WTC11 (cell line): ENCODE measurements around the gene GRAMD1C. TPM values are rescaled to one million over a fixed set of nuclear protein-coding genes. Genes with fewer than 3 reads are reported as not detected.

ENCODE experiments used
- ATAC-seq: fragments of 200-7000 bp; cut with Tn5 transposase; 2 replicates; pipeline ENCODE4 v1.10.0; 2021; ENCODE audit warnings: mild to moderate bottlenecking, moderate library complexity
- CTCF ChIA-PET: fragments of 300-600 bp; sonication (Branson Sonifier 250); formaldehyde crosslinking; loops from one replicate; lab custom pipeline; 2021; ENCODE audit warnings: antibody characterized with exemption; lab: Charles Lee
- POLR2A ChIA-PET: fragments of 350-600 bp; sonication (Branson Sonifier 250); formaldehyde crosslinking; loops from one replicate; lab custom pipeline; 2021; ENCODE audit warnings: antibody characterized with exemption; lab: Charles Lee
- DNase-seq: peaks from one replicate; pipeline ENCODE4 v3.0.0; 2021; ENCODE audit warnings: low spot score
- H3K27ac Mint-ChIP-seq: 2 replicates; pipeline ENCODE4 v1.8.0; 2021; ENCODE audit warnings: mixed read lengths
- H3K27me3 Mint-ChIP-seq: 2 replicates; pipeline ENCODE4 v1.8.0; 2021; ENCODE audit warnings: low read depth, mild to moderate bottlenecking, moderate library complexity, mixed read lengths
- H3K36me3 Mint-ChIP-seq: 2 replicates; pipeline ENCODE4 v1.8.0; 2021; ENCODE audit warnings: mixed read lengths
- H3K4me1 Mint-ChIP-seq: 2 replicates; pipeline ENCODE4 v1.8.0; 2022; ENCODE audit warnings: mixed read lengths
- H3K4me3 Mint-ChIP-seq: 2 replicates; pipeline ENCODE4 v1.8.0; 2021; ENCODE audit warnings: mild to moderate bottlenecking, moderate library complexity, mixed read lengths
- H3K9me3 Mint-ChIP-seq: 2 replicates; pipeline ENCODE4 v1.8.0; 2021; ENCODE audit warnings: mixed read lengths
- FOXK1 ChIP-seq: sonication (generic); formaldehyde crosslinking; IDR thresholded peaks from 2 replicates; pipeline ENCODE4 v1.8.0; 2022; ENCODE audit warnings: mild to moderate bottlenecking, moderate library complexity, missing genetic modification reagents
- GTF2I ChIP-seq: fragments of 250-450 bp; sonication (Bioruptor Pico); conservative IDR thresholded peaks from 2 replicates; pipeline ENCODE4 v1.4.0; 2021; ENCODE audit warnings: mild to moderate bottlenecking
- IRF2 ChIP-seq: sonication (generic); formaldehyde crosslinking; IDR thresholded peaks from 2 replicates; pipeline ENCODE4 v1.8.0; 2022; ENCODE audit warnings: low read depth, missing genetic modification reagents, borderline replicate concordance
- JUN ChIP-seq: sonication (generic); formaldehyde crosslinking; IDR thresholded peaks from 2 replicates; pipeline ENCODE4 v1.8.0; 2023; ENCODE audit warnings: mild to moderate bottlenecking, missing genetic modification reagents
- KAT7 ChIP-seq: sonication (generic); formaldehyde crosslinking; IDR thresholded peaks from 2 replicates; pipeline ENCODE4 v1.8.1; 2023; ENCODE audit warnings: missing genetic modification reagents, mild to moderate bottlenecking, borderline replicate concordance
- MXD4 ChIP-seq: fragments of 250-450 bp; sonication (Bioruptor Pico); IDR thresholded peaks from 2 replicates; pipeline ENCODE4 v1.8.0; 2021; ENCODE audit warnings: mild to moderate bottlenecking, moderate library complexity, borderline replicate concordance
- NFE2L1 ChIP-seq: sonication (generic); formaldehyde crosslinking; IDR thresholded peaks from 2 replicates; pipeline ENCODE4 v1.8.1; 2023; ENCODE audit warnings: missing genetic modification reagents
- NFYB ChIP-seq: sonication (generic); formaldehyde crosslinking; conservative IDR thresholded peaks from 2 replicates; pipeline ENCODE4 v1.8.0; 2022; ENCODE audit warnings: low read depth, missing genetic modification reagents
- NR1H2 ChIP-seq: sonication (generic); formaldehyde crosslinking; IDR thresholded peaks from 2 replicates; pipeline ENCODE4 v1.9.0; 2021; ENCODE audit warnings: mild to moderate bottlenecking, moderate library complexity, missing genetic modification reagents
- NR2C2 ChIP-seq: sonication (generic); formaldehyde crosslinking; IDR thresholded peaks from 2 replicates; pipeline ENCODE4 v1.8.0; 2022; ENCODE audit warnings: mild to moderate bottlenecking, missing genetic modification reagents
- RORB ChIP-seq: fragments of 250-450 bp; sonication (Bioruptor Pico); IDR thresholded peaks from 2 replicates; pipeline ENCODE4 v1.9.0; 2021; ENCODE audit warnings: mild to moderate bottlenecking
- SMAD3 ChIP-seq: sonication (generic); formaldehyde crosslinking; IDR thresholded peaks from 2 replicates; pipeline ENCODE4 v1.8.0; 2022; ENCODE audit warnings: missing genetic modification reagents, mild to moderate bottlenecking, borderline replicate concordance
- SP1 ChIP-seq: sonication (generic); formaldehyde crosslinking; conservative IDR thresholded peaks from 2 replicates; pipeline ENCODE4 v1.8.1; 2022; ENCODE audit warnings: missing genetic modification reagents
- TCF7 ChIP-seq: sonication (generic); formaldehyde crosslinking; IDR thresholded peaks from 2 replicates; pipeline ENCODE4 v1.8.0; 2022; ENCODE audit warnings: mild to moderate bottlenecking, low read depth, missing genetic modification reagents, moderate library complexity
- ZNF423 ChIP-seq: fragments of 250-450 bp; sonication (Bioruptor Pico); IDR thresholded peaks from 2 replicates; pipeline ENCODE4 v2.1.2; 2022; ENCODE audit warnings: mild to moderate bottlenecking, moderate library complexity
- total RNA-seq: library from RNA; stranded (reverse); gene quantifications from 3 replicates; pipeline ENCODE4 v1.2.3, GENCODE V29; 2021
- TF ChIP-seq, protein P1 (sequence below): fragments of 250-450 bp; sonication (Bioruptor Pico); IDR thresholded peaks from 2 replicates; pipeline ENCODE4 v2.1.2; 2022; ENCODE audit warnings: mild to moderate bottlenecking, moderate library complexity
- TF ChIP-seq, protein P2 (sequence below): fragments of 250-450 bp; sonication (Bioruptor Pico); IDR thresholded peaks from 2 replicates; pipeline ENCODE4 v1.9.0; 2021; ENCODE audit warnings: mild to moderate bottlenecking
- TF ChIP-seq, protein P3 (sequence below): fragments of 250-450 bp; sonication (Bioruptor Pico); conservative IDR thresholded peaks from 2 replicates; pipeline ENCODE4 v1.9.0; 2021; ENCODE audit warnings: mild to moderate bottlenecking
- TF ChIP-seq, protein P4 (sequence below): sonication (generic); formaldehyde crosslinking; IDR thresholded peaks from 2 replicates; pipeline ENCODE4 v1.8.1; 2023; ENCODE audit warnings: mild to moderate bottlenecking, missing genetic modification reagents, moderate library complexity
- TF ChIP-seq, protein P5 (sequence below): sonication (generic); formaldehyde crosslinking; conservative IDR thresholded peaks from 2 replicates; pipeline ENCODE4 v1.8.1; 2023; ENCODE audit warnings: mild to moderate bottlenecking, low read depth, missing genetic modification reagents, moderate library complexity
- TF ChIP-seq, protein P6 (sequence below): sonication (generic); formaldehyde crosslinking; IDR thresholded peaks from 2 replicates; pipeline ENCODE4 v1.8.1; 2022; ENCODE audit warnings: mild to moderate bottlenecking, moderate library complexity, missing genetic modification reagents

Gene GRAMD1C
- total RNA-seq, 1 experiment from 2014 or later, result 2.8 TPM

DNA sequence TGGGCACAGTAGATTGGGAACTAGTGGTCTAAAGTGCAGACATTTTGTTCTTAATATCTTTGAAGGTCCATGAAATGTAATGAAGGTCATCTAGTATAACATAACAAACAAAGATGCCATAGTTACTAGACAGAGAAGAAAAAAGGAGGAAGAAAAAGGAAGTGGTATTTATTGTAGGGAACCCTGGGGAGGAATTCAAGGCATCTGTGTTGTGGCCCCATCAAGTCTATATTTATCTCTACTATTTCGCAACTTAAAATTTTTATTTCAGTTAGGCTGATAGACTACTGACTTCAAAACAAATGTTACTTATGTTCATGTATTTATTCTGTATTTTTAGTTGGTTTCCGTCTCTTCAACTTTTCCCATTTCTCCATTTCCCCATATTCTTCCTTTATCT is 60.3 kb downstream of the GRAMD1C start:
- H3K36me3 Mint-ChIP-seq, result no peaks in the 10 kb centered on the region
- no peaks in the 10 kb centered on the region for H3K27me3 Mint-ChIP-seq
- CTCF ChIA-PET, result interaction anchor here (1.2 kb wide), 1 partner anchor 14 kb away, joined by 4 read pairs; no protein-coding TSS in a partner anchor
- no peaks in the 10 kb centered on the region for H3K9me3 Mint-ChIP-seq
- H3K4me3 Mint-ChIP-seq, result no peak overlapping the region
- DNase-seq, result no peak
- no peak for TF ChIP-seq RORB (CRISPR knock-in tag)
- no peak for TF ChIP-seq SMAD3 (CRISPR knock-in tag)
- peaks cover 30% of the 10 kb centered on the region for H3K4me1 Mint-ChIP-seq
- H3K27ac Mint-ChIP-seq, result no peak overlapping the region
- POLR2A ChIA-PET, result interaction anchor here (0.6 kb wide), 1 partner anchor 56 kb away, joined by 6 read pairs; no protein-coding TSS in a partner anchor
- no peak for ATAC-seq

DNA sequence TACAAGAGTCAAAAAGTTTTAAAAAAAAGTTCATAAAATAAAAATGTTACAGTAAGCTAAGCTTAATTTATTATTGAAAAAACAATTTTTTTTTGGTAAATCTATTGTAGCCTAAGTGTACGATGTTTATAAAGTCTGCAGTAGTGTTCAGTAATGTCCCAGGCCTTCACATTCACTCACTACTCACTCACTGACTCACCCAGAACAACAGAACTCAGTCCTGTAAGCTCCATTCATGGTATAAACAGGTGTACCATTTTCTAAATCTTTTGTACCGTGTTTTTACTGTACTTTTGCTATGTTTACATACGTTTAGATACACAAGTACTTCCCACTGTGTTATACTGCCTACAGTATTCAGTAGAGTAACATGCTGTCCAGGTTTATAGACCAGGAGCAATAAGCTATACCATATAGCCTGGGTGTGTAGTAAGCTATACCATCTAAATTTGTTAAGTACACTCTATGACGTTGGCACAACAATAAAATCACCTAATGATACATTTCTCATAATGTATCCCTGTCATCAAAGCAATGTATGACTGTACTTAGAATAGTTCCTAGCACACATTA is 68.1 kb downstream of the GRAMD1C start:
- ChIA-PET POLR2A (no interaction called here), CTCF (interaction anchor here (0.7 to 1.3 kb wide), 2 partner anchors 60 to 170 kb away, joined by 3 read pairs; no protein-coding TSS in a partner anchor)
- Mint-ChIP-seq H3K36me3 (peaks cover 10% of the 10 kb centered on the region), H3K9me3 (peaks cover 13% of the 10 kb centered on the region), H3K4me1 (no peaks in the 10 kb centered on the region), H3K4me3 (no peak overlapping the region), H3K27ac (no peak overlapping the region), H3K27me3 (no peaks in the 10 kb centered on the region; the same call in 1 of the 2 replicates)
- DNase-seq (no peak), ATAC-seq (no peak)
- TF ChIP-seq ZNF423 (no peak), GTF2I (CRISPR knock-in tag) (no peak), KAT7 (no peak), IRF2 (no peak), JUN (CRISPR knock-in tag) (no peak), TCF7 (no peak), FOXK1 (CRISPR knock-in tag) (no peak), MXD4 (CRISPR knock-in tag) (no peak), NR2C2 (CRISPR knock-in tag) (no peak), NFE2L1 (no peak), NR1H2 (CRISPR knock-in tag) (no peak), NFYB (CRISPR knock-in tag) (no peak), SP1 (no peak)
- TF ChIP-seq, protein P1, sequence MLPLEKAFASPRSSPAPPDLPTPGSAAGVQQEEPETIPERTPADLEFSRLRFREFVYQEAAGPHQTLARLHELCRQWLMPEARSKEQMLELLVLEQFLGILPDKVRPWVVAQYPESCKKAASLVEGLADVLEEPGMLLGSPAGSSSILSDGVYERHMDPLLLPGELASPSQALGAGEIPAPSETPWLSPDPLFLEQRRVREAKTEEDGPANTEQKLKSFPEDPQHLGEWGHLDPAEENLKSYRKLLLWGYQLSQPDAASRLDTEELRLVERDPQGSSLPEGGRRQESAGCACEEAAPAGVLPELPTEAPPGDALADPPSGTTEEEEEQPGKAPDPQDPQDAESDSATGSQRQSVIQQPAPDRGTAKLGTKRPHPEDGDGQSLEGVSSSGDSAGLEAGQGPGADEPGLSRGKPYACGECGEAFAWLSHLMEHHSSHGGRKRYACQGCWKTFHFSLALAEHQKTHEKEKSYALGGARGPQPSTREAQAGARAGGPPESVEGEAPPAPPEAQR, result no peak
- TF ChIP-seq, protein P2, sequence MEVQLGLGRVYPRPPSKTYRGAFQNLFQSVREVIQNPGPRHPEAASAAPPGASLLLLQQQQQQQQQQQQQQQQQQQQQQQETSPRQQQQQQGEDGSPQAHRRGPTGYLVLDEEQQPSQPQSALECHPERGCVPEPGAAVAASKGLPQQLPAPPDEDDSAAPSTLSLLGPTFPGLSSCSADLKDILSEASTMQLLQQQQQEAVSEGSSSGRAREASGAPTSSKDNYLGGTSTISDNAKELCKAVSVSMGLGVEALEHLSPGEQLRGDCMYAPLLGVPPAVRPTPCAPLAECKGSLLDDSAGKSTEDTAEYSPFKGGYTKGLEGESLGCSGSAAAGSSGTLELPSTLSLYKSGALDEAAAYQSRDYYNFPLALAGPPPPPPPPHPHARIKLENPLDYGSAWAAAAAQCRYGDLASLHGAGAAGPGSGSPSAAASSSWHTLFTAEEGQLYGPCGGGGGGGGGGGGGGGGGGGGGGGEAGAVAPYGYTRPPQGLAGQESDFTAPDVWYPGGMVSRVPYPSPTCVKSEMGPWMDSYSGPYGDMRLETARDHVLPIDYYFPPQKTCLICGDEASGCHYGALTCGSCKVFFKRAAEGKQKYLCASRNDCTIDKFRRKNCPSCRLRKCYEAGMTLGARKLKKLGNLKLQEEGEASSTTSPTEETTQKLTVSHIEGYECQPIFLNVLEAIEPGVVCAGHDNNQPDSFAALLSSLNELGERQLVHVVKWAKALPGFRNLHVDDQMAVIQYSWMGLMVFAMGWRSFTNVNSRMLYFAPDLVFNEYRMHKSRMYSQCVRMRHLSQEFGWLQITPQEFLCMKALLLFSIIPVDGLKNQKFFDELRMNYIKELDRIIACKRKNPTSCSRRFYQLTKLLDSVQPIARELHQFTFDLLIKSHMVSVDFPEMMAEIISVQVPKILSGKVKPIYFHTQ (CRISPR knock-in tag), result no peak
- TF ChIP-seq, protein P3, sequence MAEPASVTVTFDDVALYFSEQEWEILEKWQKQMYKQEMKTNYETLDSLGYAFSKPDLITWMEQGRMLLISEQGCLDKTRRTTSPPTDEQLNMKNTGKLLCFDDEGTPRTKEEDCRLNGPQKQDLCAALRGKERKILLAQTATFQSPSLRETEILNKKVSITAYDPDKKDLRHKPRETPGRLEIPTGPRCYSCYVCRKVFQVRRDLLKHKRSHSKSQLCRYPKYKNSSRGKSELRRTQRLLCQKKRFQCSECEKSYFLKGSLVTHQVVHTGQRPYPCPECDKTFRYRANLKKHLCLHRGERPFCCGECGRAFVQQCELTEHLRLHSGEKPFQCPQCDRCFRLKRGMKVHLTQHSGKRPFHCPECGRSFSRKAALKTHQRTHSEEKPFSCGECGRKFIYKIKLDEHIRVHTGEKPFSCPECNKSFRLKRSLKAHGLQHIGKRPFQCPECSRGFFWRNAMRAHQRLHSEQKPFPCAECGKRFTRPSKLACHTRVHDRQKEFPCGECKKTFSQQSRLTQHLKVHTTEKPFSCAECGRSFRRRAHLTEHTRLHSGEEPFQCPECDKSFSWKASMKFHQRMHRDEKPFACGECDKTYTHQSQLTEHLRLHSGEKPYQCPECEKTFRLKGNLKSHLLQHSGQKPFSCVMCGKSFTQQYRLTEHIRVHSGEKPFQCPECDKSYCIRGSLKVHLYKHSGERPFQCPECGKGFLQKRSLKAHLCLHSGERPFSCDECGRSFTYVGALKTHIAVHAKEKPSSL (CRISPR knock-in tag), result no peak
- TF ChIP-seq, protein P4, sequence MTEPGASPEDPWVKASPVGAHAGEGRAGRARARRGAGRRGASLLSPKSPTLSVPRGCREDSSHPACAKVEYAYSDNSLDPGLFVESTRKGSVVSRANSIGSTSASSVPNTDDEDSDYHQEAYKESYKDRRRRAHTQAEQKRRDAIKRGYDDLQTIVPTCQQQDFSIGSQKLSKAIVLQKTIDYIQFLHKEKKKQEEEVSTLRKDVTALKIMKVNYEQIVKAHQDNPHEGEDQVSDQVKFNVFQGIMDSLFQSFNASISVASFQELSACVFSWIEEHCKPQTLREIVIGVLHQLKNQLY (CRISPR knock-in tag), result no peak
- TF ChIP-seq, protein P5, sequence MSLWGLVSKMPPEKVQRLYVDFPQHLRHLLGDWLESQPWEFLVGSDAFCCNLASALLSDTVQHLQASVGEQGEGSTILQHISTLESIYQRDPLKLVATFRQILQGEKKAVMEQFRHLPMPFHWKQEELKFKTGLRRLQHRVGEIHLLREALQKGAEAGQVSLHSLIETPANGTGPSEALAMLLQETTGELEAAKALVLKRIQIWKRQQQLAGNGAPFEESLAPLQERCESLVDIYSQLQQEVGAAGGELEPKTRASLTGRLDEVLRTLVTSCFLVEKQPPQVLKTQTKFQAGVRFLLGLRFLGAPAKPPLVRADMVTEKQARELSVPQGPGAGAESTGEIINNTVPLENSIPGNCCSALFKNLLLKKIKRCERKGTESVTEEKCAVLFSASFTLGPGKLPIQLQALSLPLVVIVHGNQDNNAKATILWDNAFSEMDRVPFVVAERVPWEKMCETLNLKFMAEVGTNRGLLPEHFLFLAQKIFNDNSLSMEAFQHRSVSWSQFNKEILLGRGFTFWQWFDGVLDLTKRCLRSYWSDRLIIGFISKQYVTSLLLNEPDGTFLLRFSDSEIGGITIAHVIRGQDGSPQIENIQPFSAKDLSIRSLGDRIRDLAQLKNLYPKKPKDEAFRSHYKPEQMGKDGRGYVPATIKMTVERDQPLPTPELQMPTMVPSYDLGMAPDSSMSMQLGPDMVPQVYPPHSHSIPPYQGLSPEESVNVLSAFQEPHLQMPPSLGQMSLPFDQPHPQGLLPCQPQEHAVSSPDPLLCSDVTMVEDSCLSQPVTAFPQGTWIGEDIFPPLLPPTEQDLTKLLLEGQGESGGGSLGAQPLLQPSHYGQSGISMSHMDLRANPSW (CRISPR knock-in tag), result no peak
- TF ChIP-seq, protein P6, sequence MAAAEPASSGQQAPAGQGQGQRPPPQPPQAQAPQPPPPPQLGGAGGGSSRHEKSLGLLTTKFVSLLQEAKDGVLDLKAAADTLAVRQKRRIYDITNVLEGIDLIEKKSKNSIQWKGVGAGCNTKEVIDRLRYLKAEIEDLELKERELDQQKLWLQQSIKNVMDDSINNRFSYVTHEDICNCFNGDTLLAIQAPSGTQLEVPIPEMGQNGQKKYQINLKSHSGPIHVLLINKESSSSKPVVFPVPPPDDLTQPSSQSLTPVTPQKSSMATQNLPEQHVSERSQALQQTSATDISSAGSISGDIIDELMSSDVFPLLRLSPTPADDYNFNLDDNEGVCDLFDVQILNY, result no peak
